Stimulated activated CD8-positive, alpha-beta memory T cell treated with anti-CD3 and anti-CD28 coated beads, Interleukin-7, amount 100 ng/mL, for 4 hours (primary cell): Measurements from ENCODE around the gene LRP4.

Experiments
- DNase-seq, 2 donors: peaks; one replicate each; pipeline ENCODE4 v3.0.0-alpha.2; 2020; ENCODE audit warnings: low read depth in 2 of 2

The LRP4 gene

DNA sequence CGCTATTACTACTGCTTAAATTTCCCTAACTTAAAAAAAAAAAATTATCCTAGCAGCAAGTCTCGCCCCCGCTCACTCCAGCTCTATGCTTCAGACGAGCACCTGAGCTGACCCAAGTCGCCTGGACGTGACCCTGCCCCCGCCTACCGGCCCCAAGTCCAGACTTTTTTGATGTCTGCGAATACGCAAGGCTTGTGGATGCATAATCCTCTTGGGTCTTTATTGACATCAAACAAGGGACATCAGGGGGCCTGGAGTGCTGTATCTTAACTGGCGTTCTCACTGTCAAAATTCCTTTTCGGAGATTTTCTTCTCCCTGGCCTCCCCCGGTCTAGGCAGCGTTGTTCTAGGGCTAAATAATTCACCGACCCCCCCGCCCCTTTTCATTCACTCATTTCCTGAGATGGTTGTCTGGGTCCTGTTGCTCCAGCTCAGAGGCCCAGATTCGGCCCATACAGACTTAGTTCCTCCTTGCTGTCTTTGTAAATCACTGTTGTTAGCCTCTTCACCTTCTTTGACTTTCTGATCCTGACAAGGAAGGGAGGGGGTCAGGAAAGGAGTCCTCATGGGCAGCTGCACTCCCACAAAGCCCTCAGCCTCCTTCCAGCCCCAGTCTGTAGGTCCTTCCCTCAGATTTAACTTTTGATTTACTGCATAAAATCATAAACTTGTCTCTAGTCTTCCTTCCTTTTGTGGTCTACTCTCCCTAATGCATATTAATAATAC is 601 bp upstream of the LRP4 start:
- DNase-seq: no peak

DNA sequence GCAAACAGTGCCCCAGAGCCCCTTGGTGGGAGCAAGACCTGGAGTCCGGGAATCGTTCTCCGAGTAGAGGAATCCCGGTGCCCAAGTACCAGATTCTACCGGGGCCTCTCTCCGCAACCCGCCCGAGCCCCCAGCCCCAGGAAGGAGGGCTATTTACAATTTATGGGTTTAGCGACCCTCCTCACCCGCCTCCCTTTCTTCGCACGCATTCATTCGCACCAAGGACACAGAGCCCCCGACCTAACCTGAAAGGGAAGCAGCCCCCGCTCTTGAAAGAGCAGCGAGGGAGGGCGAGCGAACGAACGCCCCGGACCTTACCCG is 628 bp downstream of the LRP4 start:
- no peak for DNase-seq

DNA sequence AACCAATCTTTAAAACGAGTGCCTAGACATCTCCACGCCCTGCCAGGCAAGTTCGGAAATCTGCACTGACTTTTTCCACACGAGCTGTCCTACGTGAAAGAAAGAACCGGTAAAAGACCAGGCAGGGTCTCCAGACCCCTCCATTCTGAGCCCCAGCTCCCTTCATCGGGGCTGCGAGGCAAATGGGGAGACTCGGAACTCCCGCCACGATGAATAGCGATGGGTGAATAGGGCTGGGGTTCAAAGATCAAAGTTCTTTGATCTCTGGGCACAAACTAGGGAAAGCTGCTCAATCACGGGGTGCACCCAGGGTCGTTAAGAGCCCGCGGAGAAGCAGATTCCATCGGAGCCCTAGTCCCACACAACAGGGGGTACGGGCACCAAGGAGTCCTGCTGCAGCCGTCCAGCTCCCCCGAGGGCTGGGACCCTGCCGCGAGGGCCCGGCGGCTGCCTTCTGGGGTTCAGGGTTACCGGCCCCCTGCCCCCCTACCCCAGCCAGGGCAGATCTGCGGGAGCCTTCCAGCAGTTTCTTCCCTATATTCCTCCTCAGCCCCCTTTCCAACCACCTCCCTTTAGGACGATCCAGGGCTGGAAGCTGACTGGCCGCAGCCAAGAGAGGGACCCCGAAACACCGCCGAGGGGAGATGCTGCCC is 1.1 kb downstream of the LRP4 start:
- no peak for DNase-seq

DNA sequence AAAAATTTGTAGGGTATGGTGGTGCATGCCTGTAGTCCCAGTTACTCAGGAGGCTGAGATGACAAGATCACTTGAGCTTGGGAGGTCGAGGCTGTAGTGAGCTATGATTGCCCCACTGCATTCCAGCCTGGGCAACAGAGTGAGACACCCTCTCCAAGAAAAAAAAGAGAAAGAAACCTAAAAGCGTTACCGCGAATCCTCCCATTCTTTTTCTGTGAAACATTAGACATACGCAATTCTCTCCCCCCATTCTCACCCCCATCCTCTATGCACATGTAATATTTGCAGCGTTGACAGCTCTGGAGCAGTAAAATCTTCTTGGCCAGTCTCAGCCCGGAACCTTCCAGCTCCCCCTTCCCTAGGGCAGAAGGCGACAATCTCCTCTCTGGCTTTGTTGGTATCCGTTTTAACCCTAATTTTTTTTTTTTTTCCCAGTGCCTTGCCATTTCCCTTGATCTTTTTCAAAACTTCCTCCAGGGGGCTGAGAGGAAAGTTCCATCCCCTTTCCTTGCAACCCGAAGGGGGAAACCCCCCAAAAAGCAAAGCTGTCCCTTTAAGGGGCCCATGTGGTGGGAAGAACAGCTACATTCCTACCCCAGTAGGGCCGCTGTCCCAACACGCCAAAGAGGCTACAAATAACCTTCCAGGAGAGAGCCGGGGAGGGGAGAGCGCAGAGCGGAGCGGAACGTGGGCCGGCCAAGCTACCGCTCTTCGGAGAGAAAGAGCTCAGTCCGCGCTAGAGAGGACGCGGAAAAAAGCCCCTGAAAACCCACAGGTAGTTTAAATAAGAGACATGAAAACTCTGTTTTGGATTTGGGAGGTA is 1.9 kb downstream of the LRP4 start:
- DNase-seq: no peak

DNA sequence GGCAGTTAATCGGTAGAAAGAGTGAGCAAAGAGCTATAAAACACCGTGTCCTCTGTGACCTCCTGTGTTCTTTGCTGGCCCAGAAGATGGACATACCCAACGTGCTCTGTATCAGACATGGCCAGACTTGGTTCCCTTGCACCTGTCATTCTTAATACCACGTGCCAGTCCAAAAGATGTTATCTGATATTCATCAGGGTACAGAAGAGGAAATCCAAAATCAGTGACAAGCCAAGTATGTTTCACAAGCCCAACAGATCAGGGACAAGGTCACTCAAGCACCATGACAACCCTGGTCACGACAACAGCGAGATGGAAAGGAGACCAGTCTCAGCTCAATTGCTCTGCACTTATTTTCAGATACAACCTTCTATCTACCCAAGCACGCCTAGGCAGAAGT is 3.4 kb downstream of the LRP4 start:
- no peak for DNase-seq

DNA sequence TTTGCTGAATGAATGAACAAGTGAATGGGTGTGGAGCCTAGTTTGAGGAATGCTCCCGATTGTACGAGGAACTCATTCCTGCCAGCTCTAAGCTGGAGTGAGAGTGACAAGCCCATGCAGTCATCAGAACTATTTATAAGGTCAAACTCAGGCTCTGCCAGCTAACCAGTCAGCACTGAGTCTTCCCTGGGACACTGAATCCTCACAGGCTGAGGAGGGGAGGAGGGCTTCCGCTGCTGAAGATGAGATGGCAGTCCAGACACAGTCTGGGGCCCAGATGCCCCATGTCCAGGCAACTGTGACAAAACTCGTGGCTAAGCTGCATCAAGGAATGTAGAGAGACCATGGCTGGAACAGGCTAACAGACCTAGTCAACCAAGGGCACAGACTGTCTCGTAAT is 4.0 kb downstream of the LRP4 start:
- no peak for DNase-seq

DNA sequence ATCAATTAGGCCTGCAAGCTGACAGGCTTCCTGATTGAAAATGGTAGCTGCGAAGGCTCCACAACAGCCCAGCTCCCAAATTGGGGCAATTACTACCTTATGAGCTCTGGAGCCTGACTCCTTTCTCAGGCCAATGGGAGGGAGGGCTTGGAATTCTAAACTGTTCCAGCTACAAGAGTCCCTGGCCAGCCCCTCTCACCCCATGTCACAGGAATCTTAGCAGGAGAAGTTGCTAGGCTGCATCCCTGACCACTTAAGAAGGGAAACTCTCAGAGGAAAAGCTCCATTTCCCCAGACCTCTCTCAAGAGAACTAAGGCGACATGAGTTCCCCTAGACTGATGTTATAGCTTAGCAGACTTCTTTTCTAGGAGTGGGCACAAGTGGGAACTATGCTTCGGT is 4.9 kb downstream of the LRP4 start:
- no peak for DNase-seq

DNA sequence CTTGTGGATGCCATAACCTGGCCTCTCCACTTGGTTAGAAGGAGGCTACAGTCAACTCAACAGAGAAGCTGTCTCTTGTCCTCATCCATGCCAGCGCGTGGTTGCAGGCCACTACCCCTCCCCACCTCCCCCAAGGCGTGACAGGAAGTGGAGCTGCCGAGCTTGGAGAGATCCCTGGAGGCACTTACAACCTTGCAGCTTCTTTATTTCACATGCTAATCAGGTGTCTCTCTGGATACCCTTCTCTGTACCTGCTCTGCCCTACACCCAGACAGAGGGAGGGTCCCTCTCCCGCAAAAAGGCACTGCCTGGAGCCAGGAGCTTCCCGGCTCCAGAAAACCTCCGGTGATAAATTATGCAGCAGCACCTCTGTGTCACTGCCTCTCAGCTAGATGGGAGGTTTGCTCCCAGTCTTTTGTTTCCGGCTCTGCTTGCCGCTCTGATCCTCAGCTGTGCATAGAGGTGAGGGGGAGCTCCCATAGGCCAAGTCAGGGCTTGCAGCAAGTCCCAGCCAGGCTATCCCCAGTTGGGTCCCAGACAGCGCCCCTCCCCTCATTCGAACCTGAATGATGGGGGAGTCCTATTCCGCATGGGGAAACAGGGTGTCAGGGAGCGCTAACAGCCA is 5.7 kb downstream of the LRP4 start:
- DNase-seq: no peak

DNA sequence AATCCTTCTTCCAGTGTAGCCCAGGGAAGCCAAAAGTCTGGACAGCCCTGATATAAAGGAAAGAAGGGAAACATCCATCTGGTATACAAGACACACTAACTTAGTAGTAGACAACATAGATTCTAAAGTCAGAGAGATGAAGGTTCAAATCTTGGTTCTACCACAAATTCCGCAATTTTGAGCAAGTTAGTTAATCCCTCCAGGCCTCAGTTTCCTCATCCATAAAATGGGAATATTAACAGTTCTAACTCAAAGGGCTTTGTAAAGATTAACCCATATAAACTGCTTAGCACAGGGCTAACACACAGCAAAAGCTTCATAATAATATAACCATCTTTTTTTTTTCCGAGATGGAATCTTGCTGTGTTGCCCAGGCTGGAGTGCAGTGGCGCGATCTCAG is 10.7 kb downstream of the LRP4 start:
- no peak for DNase-seq

DNA sequence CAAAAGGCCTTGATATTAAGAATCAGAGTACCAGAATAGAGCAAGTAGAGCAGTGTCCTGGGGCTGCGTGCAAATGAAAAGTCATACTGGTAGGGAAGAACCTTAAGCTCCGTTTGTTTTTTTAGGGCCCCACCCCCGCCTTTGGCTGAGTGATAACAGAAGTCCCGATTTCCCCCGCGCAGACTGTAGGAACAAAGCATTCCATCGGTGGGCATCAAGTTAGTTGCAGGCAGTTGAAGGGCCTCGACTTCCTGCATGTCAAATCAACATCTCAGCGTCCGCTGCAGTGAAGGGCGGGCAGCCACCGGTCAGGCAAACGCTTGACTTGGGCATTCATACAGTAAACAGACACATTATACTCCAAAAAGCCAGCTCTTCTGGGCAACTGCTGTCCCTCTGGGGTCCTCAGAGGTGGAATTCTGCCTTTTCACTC is 11.7 kb downstream of the LRP4 start:
- no peak for DNase-seq

DNA sequence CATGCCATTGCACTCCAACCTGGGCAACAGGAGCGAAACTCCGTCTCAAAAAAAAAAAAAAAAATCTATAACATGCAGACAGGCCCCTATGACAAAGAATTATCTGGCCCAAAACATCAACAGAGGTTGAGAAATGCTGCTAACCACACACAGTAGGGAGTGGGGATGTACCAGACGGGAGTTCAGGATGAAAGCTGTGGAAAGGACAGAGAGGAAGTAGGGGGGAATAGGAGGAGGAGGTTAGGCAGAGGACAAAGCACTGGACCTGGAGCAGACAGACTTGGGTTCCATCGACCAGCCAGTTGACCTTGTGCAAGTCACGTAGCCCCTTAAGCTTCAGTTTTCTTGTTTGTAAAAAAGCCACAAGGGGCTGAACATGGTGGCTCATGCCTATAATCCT is 12.5 kb downstream of the LRP4 start:
- DNase-seq: no peak

DNA sequence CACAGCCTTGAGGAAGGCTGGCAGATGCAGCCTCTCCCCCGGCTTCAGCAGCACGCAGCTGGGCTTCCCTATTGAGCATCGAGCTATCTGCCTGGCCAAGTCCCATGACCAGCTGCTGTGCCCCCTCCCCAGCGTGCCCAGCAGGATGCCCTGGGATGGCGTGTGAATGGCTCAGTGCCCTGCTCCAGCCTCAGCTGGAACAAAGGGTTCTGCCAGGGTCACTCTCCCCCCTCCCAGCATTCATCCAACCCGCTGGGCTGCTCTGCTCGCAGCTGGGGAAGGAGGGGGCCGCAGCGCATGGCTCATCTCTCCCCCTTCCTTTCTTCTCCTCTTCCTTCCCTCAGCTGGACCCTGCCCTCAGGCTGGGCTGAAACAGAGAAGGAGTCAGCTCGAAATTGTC is 14.5 kb downstream of the LRP4 start:
- no peak for DNase-seq

DNA sequence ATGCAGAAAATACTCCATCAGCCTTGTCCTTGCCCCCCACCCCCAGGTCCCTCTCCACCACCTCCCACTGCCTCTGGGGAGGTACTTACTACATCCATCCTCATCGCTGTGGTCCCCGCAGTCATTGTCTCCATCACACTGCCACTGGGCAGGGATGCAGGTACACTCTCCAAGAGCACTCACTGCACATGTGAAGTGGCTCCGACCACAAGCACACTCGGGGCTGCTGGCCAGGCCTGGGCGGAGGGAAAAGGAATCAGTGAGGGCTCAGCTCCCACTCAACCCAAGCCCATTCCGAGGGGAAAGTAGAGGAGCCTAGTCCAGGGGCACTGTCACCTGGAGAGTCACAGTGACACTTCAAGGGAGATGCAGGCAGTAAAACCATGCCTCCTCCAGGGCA is 15.7 kb downstream of the LRP4 start:
- DNase-seq: no peak

DNA sequence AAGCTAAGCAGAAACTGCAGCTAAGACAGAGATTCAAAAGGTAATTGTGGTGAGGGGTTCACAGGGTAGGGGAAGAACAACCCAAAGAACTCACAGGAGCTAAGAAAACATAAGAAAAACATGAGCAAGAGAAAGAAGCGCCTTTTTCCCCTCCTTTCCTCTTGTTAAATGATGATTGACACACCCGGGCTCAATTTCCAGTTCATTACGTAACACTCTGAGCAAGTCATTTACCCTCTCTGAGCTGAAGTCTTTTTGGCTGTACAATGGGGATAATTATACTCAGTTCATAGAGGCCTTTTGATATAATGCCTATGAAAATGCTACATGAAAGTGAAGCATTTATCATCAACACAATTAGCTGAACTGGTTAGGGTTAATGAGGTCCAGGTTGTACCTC is 17.2 kb downstream of the LRP4 start:
- no peak for DNase-seq

DNA sequence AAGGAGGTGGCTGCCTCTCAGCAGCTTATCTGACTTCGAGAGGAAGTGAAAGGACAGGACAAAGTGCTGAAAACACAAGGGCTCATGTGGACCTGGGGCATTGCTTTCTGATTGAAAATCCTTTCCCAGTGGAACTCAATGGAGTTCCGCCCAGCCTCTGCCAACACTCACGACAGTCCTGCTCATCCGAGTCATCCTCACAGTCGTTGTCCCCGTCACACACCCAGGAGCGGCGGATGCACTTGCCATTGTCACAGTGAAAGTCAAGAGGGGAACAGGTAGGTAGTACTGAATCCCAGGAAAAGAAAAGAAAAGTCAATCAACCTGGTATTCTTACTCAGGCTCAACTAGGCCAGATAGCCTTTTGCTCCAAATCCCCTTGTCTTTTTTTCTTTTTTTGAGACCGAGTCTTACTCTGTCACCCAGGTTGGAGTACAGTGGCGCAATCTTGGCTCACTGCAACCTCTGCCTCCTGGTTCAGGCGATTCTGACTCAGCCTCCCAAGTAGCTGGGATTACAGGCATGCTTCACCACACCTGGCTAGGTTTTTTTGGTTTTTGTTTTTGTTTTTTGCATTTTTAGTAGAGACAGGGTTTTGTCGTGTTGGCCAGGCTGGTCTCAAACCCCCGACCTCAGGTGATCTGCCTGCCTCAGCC is 18.1 kb downstream of the LRP4 start:
- no peak for DNase-seq

DNA sequence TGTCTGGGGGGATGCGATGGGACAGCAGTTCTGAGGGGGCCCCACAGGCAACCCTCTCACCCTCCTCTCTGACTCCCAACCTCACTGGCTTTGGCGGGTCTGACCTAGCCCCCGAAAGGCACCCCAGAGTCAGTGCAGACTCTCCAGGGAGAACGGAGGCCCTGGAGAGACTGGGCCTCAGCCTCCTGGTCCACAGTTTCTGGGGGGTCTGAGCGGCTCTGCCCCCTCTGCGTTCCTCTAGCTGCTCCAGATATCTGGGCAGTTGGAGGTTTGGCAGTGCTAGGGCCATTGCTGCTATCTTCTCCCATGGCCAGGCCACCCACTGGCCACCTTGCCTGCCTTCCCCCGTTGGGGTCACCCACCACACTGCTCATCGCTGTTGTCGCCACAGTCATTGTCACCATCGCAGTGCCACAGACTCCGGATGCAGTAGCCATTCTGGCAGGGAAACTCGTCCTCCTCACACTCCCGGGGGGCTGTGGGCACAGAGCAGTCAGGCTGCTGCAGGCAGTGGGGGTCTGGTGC is 18.8 kb downstream of the LRP4 start:
- no peak for DNase-seq

DNA sequence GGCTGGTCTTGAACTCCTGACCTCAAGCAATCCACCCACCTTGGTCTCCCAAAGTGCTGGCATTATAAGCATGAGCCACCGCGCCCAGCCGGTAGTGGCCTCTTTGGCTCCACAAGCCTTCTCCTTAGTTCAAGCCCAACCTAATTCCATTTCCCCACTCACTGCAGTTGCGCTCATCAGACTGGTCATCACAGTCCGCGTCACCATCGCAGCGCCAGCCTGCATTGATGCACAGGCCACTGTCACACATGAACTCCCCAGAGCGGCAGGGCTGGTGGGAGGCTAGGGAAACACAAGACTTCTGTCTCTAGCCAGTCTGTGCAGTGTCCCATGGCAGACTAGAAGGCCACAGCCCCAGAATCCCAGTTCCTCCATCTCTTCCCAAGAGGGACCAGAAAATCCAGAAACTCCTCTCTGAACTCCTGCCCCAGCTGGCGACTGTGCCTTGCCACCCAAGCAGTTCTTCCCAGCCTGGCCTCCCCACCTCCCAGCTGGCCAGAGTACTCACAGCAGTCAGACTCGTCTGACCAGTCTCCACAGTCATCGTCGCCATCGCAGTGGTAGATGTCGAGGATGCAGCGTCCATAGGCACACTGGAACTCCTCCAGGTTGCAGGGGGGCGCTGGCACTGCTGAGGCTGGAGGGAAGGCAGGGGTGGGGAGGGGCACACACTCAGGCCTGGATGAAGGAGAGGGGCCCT is 19.8 kb downstream of the LRP4 start:
- DNase-seq: no peak

DNA sequence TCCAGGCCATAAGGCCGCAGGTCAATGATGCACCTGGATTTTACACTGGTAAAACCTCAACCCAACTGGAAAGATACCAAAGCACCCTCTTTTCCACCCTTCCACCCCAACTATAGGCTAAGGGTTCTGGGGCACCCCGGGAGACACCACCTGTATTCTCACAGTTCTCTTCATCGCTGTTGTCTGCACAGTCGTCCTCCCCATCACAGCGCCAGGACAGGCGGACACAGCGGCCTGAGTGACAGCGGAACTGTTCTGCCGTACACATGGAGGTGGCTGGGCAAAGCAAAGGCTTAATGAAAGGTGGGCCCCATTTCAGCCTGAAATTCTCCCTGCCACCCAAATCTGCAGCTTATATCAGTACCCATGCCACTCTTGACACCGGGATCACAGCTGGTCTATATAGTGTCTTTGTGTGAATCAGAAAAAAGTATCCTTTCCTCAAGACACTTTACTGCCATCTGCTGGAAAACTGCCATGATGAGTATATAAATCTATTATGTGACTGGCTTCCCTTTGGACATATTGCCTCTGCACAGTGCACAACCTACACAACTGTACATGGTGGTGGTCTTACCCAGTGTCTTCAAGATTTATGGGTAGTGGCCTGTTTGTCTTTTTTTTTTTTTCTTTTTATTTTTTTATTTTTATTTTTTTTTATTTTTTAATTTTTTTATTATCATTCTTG is 21.5 kb downstream of the LRP4 start:
- no peak for DNase-seq

DNA sequence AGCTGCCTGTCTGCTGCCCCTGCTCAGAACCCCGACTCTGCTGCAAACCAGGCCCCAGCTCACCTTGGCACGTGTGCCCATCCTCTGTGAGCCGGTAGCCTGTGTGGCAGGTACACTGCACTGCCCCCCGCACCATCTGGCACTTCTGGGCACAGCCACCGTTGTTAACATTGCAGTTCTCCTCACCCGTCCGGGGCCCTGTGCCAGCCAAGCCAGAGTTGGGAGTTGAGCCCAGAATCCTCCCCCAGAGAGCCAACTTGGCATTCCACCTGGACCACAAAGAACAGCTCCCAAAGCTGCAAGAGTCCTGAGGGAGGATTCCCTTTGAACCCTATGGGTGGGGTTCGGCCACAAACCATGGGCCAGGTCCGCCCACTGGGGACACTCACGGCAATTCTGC is 22.5 kb downstream of the LRP4 start:
- no peak for DNase-seq

DNA sequence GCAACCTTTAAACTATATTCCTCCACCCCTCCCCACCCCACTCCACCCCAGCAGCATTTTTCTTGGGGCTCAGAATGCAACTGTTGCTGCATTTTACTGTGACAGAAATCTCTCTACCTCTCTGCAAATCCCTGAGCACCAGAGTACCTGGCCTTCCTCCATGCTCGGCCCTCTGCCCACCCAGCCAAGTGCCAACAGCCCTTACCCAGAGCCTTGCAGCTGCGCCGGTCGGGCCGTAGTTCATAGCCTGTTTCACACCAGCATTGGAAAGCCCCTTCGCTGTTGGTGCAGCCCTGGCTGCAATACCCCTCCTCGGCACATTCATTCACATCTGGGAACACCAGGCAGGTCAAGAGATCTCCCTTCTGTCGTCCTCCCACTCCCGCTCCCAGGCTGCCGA is 23.4 kb downstream of the LRP4 start:
- DNase-seq: no peak

DNA sequence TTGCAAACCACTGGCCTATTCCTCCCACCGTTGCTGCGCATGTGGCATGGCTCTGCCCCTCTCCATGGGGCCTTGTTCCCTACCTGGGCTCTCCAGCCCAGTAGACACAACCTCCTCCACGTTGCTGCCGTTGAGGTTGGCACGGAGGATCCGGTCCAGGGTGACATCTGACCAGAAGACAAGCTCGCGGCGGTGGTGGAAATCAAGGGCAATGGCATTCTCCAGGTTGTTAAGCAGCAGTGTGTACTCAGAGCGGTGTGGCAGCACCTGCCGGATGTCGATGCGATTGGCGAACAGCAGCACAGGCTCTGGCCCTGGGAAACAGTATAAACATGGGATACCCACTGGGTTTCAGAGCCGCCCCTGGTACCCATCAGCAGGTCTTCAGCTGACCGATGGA is 23.8 kb downstream of the LRP4 start:
- no peak for DNase-seq
